Astrocyte (in vitro differentiated cells and primary cell): Measurements from ENCODE around the gene COG5.

Experiments used
- EZH2 ChIP-seq: IDR thresholded peaks from 2 replicates; pipeline ENCODE4 v1.6.1; 2012; ENCODE audit warnings: mild to moderate bottlenecking, low read length, inconsistent platforms; ENCODE audit not compliant: insufficient read depth
- TF ChIP-seq, protein P1 (sequence below): IDR thresholded peaks from 2 replicates; pipeline ENCODE4 v1.5.1; 2011; ENCODE audit warnings: low read depth, mild to moderate bottlenecking, inconsistent platforms, low read length, moderate library complexity; ENCODE audit not compliant: insufficient read depth

DNA sequence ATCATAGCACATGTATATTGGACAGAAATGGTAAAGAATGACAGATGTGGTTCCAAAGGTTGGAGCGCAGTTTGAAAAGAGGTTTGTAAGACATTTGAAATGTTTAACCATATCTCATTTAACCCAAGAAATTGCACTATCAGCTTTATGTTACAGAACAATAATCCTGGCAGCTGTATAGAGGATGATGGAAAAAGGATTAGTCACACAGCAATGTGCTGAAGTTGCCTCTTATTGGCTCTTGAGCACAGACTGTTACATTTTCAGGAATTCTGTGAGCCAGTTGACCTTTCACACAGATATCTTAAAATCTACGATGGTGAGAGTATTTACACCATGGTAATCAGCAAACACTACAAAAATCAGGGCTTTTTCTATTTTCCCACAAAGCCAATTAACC, 3.9 kb downstream of the COG5 start:
- TF ChIP-seq, protein P1, sequence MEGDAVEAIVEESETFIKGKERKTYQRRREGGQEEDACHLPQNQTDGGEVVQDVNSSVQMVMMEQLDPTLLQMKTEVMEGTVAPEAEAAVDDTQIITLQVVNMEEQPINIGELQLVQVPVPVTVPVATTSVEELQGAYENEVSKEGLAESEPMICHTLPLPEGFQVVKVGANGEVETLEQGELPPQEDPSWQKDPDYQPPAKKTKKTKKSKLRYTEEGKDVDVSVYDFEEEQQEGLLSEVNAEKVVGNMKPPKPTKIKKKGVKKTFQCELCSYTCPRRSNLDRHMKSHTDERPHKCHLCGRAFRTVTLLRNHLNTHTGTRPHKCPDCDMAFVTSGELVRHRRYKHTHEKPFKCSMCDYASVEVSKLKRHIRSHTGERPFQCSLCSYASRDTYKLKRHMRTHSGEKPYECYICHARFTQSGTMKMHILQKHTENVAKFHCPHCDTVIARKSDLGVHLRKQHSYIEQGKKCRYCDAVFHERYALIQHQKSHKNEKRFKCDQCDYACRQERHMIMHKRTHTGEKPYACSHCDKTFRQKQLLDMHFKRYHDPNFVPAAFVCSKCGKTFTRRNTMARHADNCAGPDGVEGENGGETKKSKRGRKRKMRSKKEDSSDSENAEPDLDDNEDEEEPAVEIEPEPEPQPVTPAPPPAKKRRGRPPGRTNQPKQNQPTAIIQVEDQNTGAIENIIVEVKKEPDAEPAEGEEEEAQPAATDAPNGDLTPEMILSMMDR, result no peak
- no peak for TF ChIP-seq EZH2
